Prostate gland (tissue), 2 donors: Measurements from ENCODE around the gene TP63. TPM values are rescaled to one million over a fixed set of nuclear protein-coding genes. Genes with fewer than 3 reads are reported as not detected.

Source experiments
- DNase-seq: peaks from one replicate; pipeline ENCODE4 v3.0.0-alpha.2; 2019; ENCODE audit warnings: low spot score
- H3K27ac ChIP-seq, 2 donors: fragments of 200-600 bp; sonication (generic); 2 replicates each; pipeline ENCODE4 v1.5.1; 2017 to 2019
- H3K27me3 ChIP-seq: fragments of 200-600 bp; sonication (generic); replicated peaks from 2 replicates; pipeline ENCODE4 v1.5.1; 2019; ENCODE audit not compliant: insufficient read depth
- H3K36me3 ChIP-seq, 2 donors: fragments of 200-600 bp; sonication (generic); 1 replicate in 1 of 2; 2 replicates in 1 of 2; pipeline versions ENCODE4 v1.5.1 to v1.8.1; 2017 to 2019
- H3K4me1 ChIP-seq: fragments of 200-600 bp; sonication (generic); replicated peaks from 2 replicates; pipeline ENCODE4 v1.5.1; 2019
- H3K4me3 ChIP-seq, 2 donors: fragments of 200-600 bp; sonication (generic); 2 replicates each; pipeline ENCODE4 v1.5.1; 2017 to 2019
- H3K9me3 ChIP-seq: fragments of 200-600 bp; sonication (generic); 2 replicates; pipeline ENCODE4 v1.5.1; 2017
- CTCF ChIP-seq, 4 experiments: fragments of 200-600 bp in 2 of 4; fragments of 450-650 bp in 2 of 4; sonication (generic) in 2 of 4; IDR thresholded peaks; 1 replicate in 3 of 4; 2 replicates in 1 of 4; pipeline ENCODE4 v1.5.1; 2016 to 2019; ENCODE audit warnings: antibody characterized with exemption in 4 of 4, mild to moderate bottlenecking in 2 of 4, moderate library complexity in 2 of 4
- POLR2A ChIP-seq: fragments of 450-650 bp; IDR thresholded peaks from one replicate; pipeline ENCODE4 v1.6.1; 2016; ENCODE audit warnings: antibody characterized with exemption, mild to moderate bottlenecking
- POLR2AphosphoS5 ChIP-seq: sonication (generic); formaldehyde crosslinking; IDR thresholded peaks from one replicate; pipeline ENCODE4 v1.6.1; 2017; ENCODE audit warnings: antibody characterized with exemption
- WGBS: methylation state at CpG from one replicate; pipeline ENCODE4 v1.1.5; 2018; 5-methylcytosine and 5-hydroxymethylcytosine counted together
- intact Hi-C: fragments of 100-400 bp; cut with DNase I; formaldehyde crosslinking; loops from one replicate; pipeline ENCODE4 v1.14.2; 2022
- total RNA-seq, 2 donors: library from RNA; depleted of rRNA; stranded (reverse); fragments of >200 nt; gene quantifications; one replicate each; pipeline ENCODE4 v1.1.0, GENCODE V29; 2016

TP63 gene
- total RNA-seq, 2 donors from 2014 or later = 39.9 to 67.5 TPM

- TF ChIP-seq POLR2A = no peak
- intact Hi-C loops = no loop called here
- Histone ChIP-seq H3K9me3 (no peaks in the 10 kb centered on the region), H3K4me1 (no peaks in the 10 kb centered on the region), H3K27me3 (peaks cover 4% of the 10 kb centered on the region), H3K4me3 (no peak overlapping the region), H3K36me3 (no peaks in the 10 kb centered on the region), H3K27ac (no peak overlapping the region)
- WGBS = 64% methylated on average over 6 of the region's 6 CpGs
- DNase-seq = no peak
These were observed 145.1 kb downstream of the TP63 start for GRCh38 chr3:189776149-189776824.

DNA sequence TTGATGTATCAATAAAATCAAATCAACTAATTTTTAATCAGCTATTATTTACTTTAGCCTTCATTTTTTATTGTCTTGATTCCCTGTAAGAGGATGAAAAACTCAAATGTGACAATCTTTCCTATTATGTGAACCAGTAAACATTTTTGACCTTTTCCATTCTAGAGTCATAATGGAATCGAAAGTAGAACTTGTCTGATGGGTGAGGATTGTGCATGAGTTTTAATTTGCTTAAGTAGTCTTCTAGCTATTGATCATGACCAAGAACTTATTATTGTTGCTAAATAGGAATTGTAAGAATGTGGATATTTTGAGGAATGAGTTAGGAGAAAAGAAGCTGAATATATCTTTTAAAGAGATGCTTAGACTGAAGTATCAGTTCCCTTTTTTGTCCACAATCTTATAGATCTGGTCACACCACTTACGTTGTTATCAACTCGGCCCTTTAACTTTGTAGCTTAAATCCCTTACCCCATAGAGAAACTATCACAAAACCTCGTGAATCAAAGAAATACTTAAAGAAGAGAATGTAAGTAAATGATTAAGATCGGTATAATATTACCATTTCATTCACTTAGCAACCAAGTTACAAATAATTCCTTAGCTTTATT, 147.3 kb downstream of the TP63 start:
- WGBS = 89% methylated on average over 5 of the region's 5 CpGs
- TF ChIP-seq POLR2A = no peak
- no peak for TF ChIP-seq CTCF (IDR thresholded peaks at IDR 0.05)
- TF ChIP-seq POLR2AphosphoS5 = no peak
- no peak overlapping the region for H3K4me3 ChIP-seq
- intact Hi-C loops = no loop called here
- peaks cover 4% of the 10 kb centered on the region for H3K27me3 ChIP-seq
- H3K4me1 ChIP-seq = no peaks in the 10 kb centered on the region
- H3K27ac ChIP-seq = no peak overlapping the region
- no peaks in the 10 kb centered on the region for H3K9me3 ChIP-seq
- no peaks in the 10 kb centered on the region for H3K36me3 ChIP-seq
- no peak for DNase-seq

GRCh38 chr3:189779166-189779565, 148.0 kb downstream of the TP63 start:
- intact Hi-C loops = no loop called here
- no peak overlapping the region for H3K4me3 ChIP-seq
- no peak for TF ChIP-seq CTCF (IDR thresholded peaks at IDR 0.05)
- no peak for TF ChIP-seq POLR2AphosphoS5
- no peak for TF ChIP-seq POLR2A
- no peak for DNase-seq
- no peaks in the 10 kb centered on the region for H3K4me1 ChIP-seq
- no peaks in the 10 kb centered on the region for H3K9me3 ChIP-seq
- H3K27me3 ChIP-seq = peaks cover 4% of the 10 kb centered on the region
- H3K36me3 ChIP-seq = no peaks in the 10 kb centered on the region
- WGBS = 49% methylated on average over 3 of the region's 3 CpGs
- no peak overlapping the region for H3K27ac ChIP-seq

- WGBS = 90% methylated on average over 6 of the region's 6 CpGs
- H3K27ac ChIP-seq = no peak overlapping the region
- H3K4me1 ChIP-seq = no peaks in the 10 kb centered on the region
- peaks cover 4% of the 10 kb centered on the region for H3K27me3 ChIP-seq
- DNase-seq = no peak
- TF ChIP-seq POLR2AphosphoS5 (no peak), CTCF (IDR thresholded peaks at IDR 0.05) (no peak), POLR2A (no peak)
- intact Hi-C loops = no loop called here
- no peaks in the 10 kb centered on the region for H3K9me3 ChIP-seq
- H3K4me3 ChIP-seq = no peak overlapping the region
- H3K36me3 ChIP-seq = no peaks in the 10 kb centered on the region
These were observed 149.5 kb downstream of the TP63 start for GRCh38 chr3:189780546-189781270.

GRCh38 chr3:189781415-189781814, 150.2 kb downstream of the TP63 start:
- Histone ChIP-seq H3K27ac (no peak overlapping the region), H3K9me3 (no peaks in the 10 kb centered on the region), H3K27me3 (peaks cover 4% of the 10 kb centered on the region), H3K4me1 (no peaks in the 10 kb centered on the region), H3K4me3 (no peak overlapping the region), H3K36me3 (no peaks in the 10 kb centered on the region)
- TF ChIP-seq POLR2AphosphoS5 (no peak), POLR2A (no peak), CTCF (IDR thresholded peaks at IDR 0.05) (no peak)
- WGBS = 73% methylated on average over 6 of the region's 6 CpGs
- intact Hi-C loops = no loop called here
- DNase-seq = no peak
